ENCODE data around the gene TYK2.

TYK2 gene

DNA sequence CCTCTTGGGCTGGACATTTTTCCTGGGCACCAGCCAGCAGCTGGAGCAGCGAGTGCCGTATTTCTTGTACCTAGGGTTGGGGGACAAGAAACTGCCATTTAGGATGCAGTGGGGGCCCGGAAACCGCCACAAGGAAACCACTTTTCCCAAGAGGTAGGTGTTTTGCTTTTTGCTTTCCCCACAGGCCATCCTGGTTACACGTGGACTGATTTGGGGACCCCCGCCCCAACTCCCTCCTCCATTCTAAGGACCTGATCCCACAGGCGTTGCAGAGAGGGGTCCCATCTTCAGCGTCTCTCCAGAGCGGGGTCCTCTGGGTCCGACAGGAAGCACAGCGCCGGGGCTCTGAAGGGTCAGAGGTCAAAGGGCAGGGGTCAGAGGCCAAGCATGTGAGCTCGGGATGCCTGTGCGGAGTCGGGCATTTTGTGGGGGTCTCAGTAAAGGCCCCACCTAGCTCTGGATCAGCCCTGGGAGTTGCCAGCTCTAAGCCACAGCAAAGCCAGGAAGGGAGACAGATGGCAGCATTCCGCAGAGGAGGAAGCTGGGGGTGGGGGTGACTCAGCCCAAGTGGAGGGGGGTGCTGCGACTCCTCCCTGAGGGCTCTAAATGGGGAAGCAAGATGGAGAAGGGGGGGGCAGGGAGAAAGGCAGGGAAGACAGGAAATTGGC is 75.1 kb downstream of the TYK2 start:
- DNase-seq: peak in 1 of 2 donors; percentile 56
